ENCODE results near the gene NOTCH4. TPM values are rescaled to one million over a fixed set of nuclear protein-coding genes. Genes with fewer than 3 reads are reported as not detected.

The NOTCH4 gene
- total and polyA plus RNA-seq, 9 of the 15 experiments (the other 6 are each of a cell fraction or from before 2014, with no cell fraction given), result 0.24 to 4.3 (median 1.7) TPM

GRCh38 chr6:32195902-32196681 lies 27.8 kb downstream of the NOTCH4 start:
- H3K27ac ChIP-seq (ENCODE audit: extremely low read depth, low read depth, low read length), result peak overlapping the region; percentile 97
- no peaks in the 10 kb centered on the region; a peak in 1 of 5 replicates for H3K27me3 ChIP-seq (ENCODE audit: control insufficient read depth in 2 of 2, insufficient read depth in 2 of 2, low read length in 2 of 2)
- WGBS (ENCODE audit: insufficient coverage, low coverage, missing lambda C conversion rate), result under 1% methylated on average over 58 of the region's 58 CpGs
- peak overlapping the region; percentile 97 for H3K9ac ChIP-seq (ENCODE audit: insufficient read depth in 1 of 2, low read depth in 2 of 2, low read length in 2 of 2)
- intact Hi-C loops (cut with micrococcal nuclease), result loop anchor here (1.0 to 10.0 kb wide), 8 partner anchors 20 to 776 kb away; partner anchors contain the start of genes AGPAT1, FKBPL, PPT2 and ZBTB12
- DNase-seq (ENCODE audit: extremely low read depth in 1 of 4, low spot score in 3 of 4), result peak; percentile 73 to 90 (median 78)
- in situ Hi-C loops (cut with MboI), result no loop called here
- no peaks in the 10 kb centered on the region for H3K9me3 ChIP-seq (replicated peaks; ENCODE audit: control insufficient read depth, insufficient read depth, low read depth, low read length)
- POLR2A ChIA-PET, result interaction anchor here (0.6 to 2.1 kb wide), 19 partner anchors 7 to 1076 kb away, joined by 3 to 23 read pairs (median 3); partner anchors contain the start of genes FKBPL, RNF5, RPS18 and VPS52
- no peaks in the 10 kb centered on the region for H4K20me1 ChIP-seq (replicated peaks; ENCODE audit: control insufficient read depth, insufficient read depth, low read length)
- H3K4me2 ChIP-seq (ENCODE audit: insufficient read depth, low read length), result peak overlapping the region; percentile 95
- TSS peak; percentile 96 for BruUV-seq (replicated peaks)
- peak; percentile 86 for ATAC-seq
- no peaks in the 10 kb centered on the region for H3K9me1 ChIP-seq (ENCODE audit: control insufficient read depth, insufficient read depth, low read length)
- H3K4me1 ChIP-seq (replicated peaks in 1 of 2; ENCODE audit: control insufficient read depth in 2 of 2, insufficient read depth in 2 of 2, low read length in 2 of 2), result peaks cover 56 to 59% of the 10 kb centered on the region in 2 experiments
- H3K79me2 ChIP-seq (ENCODE audit: control insufficient read depth, insufficient read depth, low read length), result peaks cover 26% of the 10 kb centered on the region
- peak; percentile 72 for FAIRE-seq
- peak overlapping the region; percentile 84 for H2AFZ ChIP-seq (ENCODE audit: low read depth, low read length)
- CTCF ChIA-PET (ENCODE audit: low intra/inter-chr PET ratio), result interaction anchor here (0.7 kb wide), 1 partner anchor 77 kb away, joined by 4 read pairs; no protein-coding TSS in a partner anchor
- no peaks in the 10 kb centered on the region for H3K36me3 ChIP-seq (ENCODE audit: control insufficient read depth, insufficient read depth, low read length)
- peak overlapping the region; percentile 63 for H3K4me3 ChIP-seq
- TF ChIP-seq AFF4 (CRISPR knock-in tag; IDR thresholded peaks at IDR 0.05), result peak; percentile 83
- TF ChIP-seq MAFK (IDR thresholded peaks at IDR 0.05; ENCODE audit: low read length), result peak; percentile 87
- TF ChIP-seq ZFP91 (CRISPR knock-in tag; IDR thresholded peaks at IDR 0.05), result peak; percentile 55; the same call in 1 of the 2 replicates
- TF ChIP-seq GABPA (tag; conservative IDR thresholded peaks at IDR 0.05; ENCODE audit: low read depth), result peak; percentile 81
- TF ChIP-seq ZKSCAN8 (CRISPR knock-in tag; IDR thresholded peaks at IDR 0.05), result no peak
- peak; percentile 75; the same call in 1 of the 2 replicates for TF ChIP-seq ZNF57 (CRISPR knock-in tag; IDR thresholded peaks at IDR 0.05)
- peak; percentile 97 for TF ChIP-seq THAP12 (CRISPR knock-in tag; IDR thresholded peaks at IDR 0.05)
- TF ChIP-seq ARID3A (IDR thresholded peaks at IDR 0.05; ENCODE audit: borderline replicate concordance, low read depth, low read length), result no peak
- TF ChIP-seq SOX6 (IDR thresholded peaks at IDR 0.05), result peak; percentile 100
- no peak for TF ChIP-seq ZNF766 (CRISPR knock-in tag; conservative IDR thresholded peaks at IDR 0.05)

Data from K562 (cell line).